Measurements from ENCODE around the gene ELAVL2.

ELAVL2 gene

DNA sequence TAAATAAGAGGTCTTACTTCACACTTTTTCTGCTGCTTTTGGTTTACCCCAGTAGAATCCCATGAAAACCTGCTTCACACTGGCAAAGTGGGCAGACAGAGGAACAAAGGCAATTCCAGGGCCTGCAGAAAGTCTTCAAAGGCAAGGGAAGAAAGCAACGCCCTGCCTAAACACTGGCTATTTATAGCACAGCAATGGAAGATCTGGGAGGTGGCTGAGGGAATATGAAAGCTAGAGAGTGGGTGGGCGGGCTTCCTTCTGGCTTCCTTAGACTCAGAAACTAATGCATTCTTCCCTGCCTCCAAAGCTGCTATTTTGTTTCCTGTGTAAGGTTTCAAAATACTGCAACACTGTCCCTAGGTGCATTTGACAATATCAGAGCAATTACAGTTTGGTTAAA, 46.8 kb downstream of the ELAVL2 start:
- H3K9me3 ChIP-seq (ENCODE audit: control extremely low read depth in 1 of 5, control insufficient read depth in 4 of 5, insufficient read depth in 2 of 5, low read depth in 1 of 5, low read length in 4 of 5) = no peaks in the 10 kb centered on the region
- no peaks in the 10 kb centered on the region for H3K4me1 ChIP-seq (ENCODE audit: control extremely low read depth in 1 of 4, control insufficient read depth in 4 of 4, insufficient read depth in 4 of 4, low read length in 3 of 4)
- ChIA-PET CTCF (no interaction called here), POLR2A (no interaction called here)
- no peak overlapping the region for H3K4me3 ChIP-seq (ENCODE audit: control insufficient read depth in 1 of 7, extremely low read depth in 1 of 7, insufficient read depth in 4 of 7, low read depth in 2 of 7, low read length in 6 of 7)
- no peak for DNase-seq
- WGBS (ENCODE audit: insufficient coverage) = 40% methylated on average over 1 of the region's 2 CpGs
- H3K27me3 ChIP-seq (replicated peaks in 2 of 5; ENCODE audit: control insufficient read depth in 4 of 5, insufficient read depth in 5 of 5, low read length in 4 of 5) = no peaks in the 10 kb centered on the region
- H3K27ac ChIP-seq (ENCODE audit: insufficient read depth in 1 of 2, low read depth in 1 of 2, low read length in 2 of 2, poor library complexity in 1 of 2, severe bottlenecking in 2 of 2) = no peak overlapping the region
- no peaks in the 10 kb centered on the region for H3K36me3 ChIP-seq (ENCODE audit: control insufficient read depth in 4 of 4, insufficient read depth in 4 of 4, low read length in 3 of 4)

DNA sequence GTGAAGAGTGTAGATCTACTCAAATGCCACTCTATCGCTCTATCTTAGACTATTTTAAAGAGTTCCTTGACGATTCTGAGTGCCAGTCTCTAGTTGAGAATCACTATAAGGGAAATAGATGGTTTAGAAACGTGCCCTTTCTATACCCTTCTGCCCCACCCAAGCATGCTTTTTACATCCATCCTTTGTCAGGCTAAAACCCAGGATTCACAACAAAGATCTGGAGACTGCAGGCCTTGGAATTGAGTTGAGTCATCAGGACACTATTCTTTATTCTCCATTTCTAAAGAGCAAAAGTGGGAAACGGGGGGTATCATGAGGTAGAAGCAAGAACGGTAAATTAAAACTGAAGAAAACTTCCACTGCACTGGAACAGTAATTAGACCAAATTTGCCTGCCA, 48.7 kb downstream of the ELAVL2 start:
- H3K4me1 ChIP-seq (ENCODE audit: control extremely low read depth in 1 of 4, control insufficient read depth in 4 of 4, insufficient read depth in 4 of 4, low read length in 3 of 4) = no peaks in the 10 kb centered on the region
- H3K4me3 ChIP-seq (ENCODE audit: control insufficient read depth in 1 of 7, extremely low read depth in 1 of 7, insufficient read depth in 4 of 7, low read depth in 2 of 7, low read length in 6 of 7) = no peak overlapping the region
- DNase-seq = no peak
- H3K9me3 ChIP-seq (ENCODE audit: control extremely low read depth in 1 of 5, control insufficient read depth in 4 of 5, insufficient read depth in 2 of 5, low read depth in 1 of 5, low read length in 4 of 5) = no peaks in the 10 kb centered on the region
- ChIA-PET POLR2A (no interaction called here), CTCF (no interaction called here)
- no peaks in the 10 kb centered on the region for H3K36me3 ChIP-seq (ENCODE audit: control insufficient read depth in 4 of 4, insufficient read depth in 4 of 4, low read length in 3 of 4)
- H3K27me3 ChIP-seq (replicated peaks in 2 of 5; ENCODE audit: control insufficient read depth in 4 of 5, insufficient read depth in 5 of 5, low read length in 4 of 5) = no peaks in the 10 kb centered on the region
- WGBS (ENCODE audit: insufficient coverage) = 100% methylated on average over 2 of the region's 5 CpGs
- no peak overlapping the region for H3K27ac ChIP-seq (ENCODE audit: insufficient read depth in 1 of 2, low read depth in 1 of 2, low read length in 2 of 2, poor library complexity in 1 of 2, severe bottlenecking in 2 of 2)

DNA sequence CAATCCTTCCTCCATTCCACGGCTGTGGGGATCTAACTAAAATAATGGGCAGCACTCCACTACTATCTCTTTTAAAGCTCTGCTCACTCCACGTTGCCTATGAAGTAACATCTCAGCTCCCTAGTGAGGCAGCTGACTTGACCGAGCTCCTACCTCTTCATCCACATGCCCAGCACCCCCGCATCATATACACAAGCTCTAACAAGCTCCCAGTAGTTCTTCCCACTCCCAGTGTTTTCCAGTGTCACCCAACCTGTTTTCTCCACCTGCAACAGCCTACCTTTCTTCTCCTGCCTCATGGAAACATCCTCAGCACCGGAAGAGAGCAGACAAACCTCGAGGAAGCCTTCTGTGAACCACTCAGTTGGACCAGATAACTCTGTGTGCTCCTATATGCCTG, 50.5 kb downstream of the ELAVL2 start:
- Histone ChIP-seq H3K27ac (ENCODE audit: insufficient read depth in 1 of 2, low read depth in 1 of 2, low read length in 2 of 2, poor library complexity in 1 of 2, severe bottlenecking in 2 of 2) (no peak overlapping the region), H3K4me3 (ENCODE audit: control insufficient read depth in 1 of 7, extremely low read depth in 1 of 7, insufficient read depth in 4 of 7, low read depth in 2 of 7, low read length in 6 of 7) (no peak overlapping the region), H3K36me3 (ENCODE audit: control insufficient read depth in 4 of 4, insufficient read depth in 4 of 4, low read length in 3 of 4) (no peaks in the 10 kb centered on the region), H3K9me3 (ENCODE audit: control extremely low read depth in 1 of 5, control insufficient read depth in 4 of 5, insufficient read depth in 2 of 5, low read depth in 1 of 5, low read length in 4 of 5) (no peaks in the 10 kb centered on the region), H3K27me3 (replicated peaks in 2 of 5; ENCODE audit: control insufficient read depth in 4 of 5, insufficient read depth in 5 of 5, low read length in 4 of 5) (no peaks in the 10 kb centered on the region), H3K4me1 (ENCODE audit: control extremely low read depth in 1 of 4, control insufficient read depth in 4 of 4, insufficient read depth in 4 of 4, low read length in 3 of 4) (no peaks in the 10 kb centered on the region)
- ChIA-PET POLR2A (no interaction called here), CTCF (no interaction called here)
- WGBS (ENCODE audit: insufficient coverage) = 90% methylated on average over 6 of the region's 6 CpGs
- no peak for DNase-seq

DNA sequence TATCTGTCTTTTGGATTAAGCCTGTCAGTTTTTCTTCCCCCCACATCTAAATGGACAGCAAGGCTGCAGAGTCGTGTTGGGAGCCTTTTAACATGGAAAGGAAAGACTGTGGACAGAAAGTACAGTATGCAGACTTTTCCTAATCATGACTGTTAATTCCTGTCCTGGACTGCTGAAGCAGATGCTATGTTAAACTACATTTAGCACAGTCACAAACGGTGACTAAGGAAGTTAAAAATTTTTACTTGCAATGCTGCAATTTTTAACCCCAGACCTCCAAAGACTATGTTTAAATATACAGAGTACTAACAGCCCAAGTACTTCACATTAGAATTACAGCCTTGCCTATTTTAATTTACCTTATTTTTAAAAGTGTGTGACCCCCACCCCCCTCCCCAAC, 51.8 kb downstream of the ELAVL2 start:
- Histone ChIP-seq H3K27me3 (replicated peaks in 2 of 5; ENCODE audit: control insufficient read depth in 4 of 5, insufficient read depth in 5 of 5, low read length in 4 of 5) (no peaks in the 10 kb centered on the region), H3K4me3 (ENCODE audit: control insufficient read depth in 1 of 7, extremely low read depth in 1 of 7, insufficient read depth in 4 of 7, low read depth in 2 of 7, low read length in 6 of 7) (no peak overlapping the region), H3K9me3 (ENCODE audit: control extremely low read depth in 1 of 5, control insufficient read depth in 4 of 5, insufficient read depth in 2 of 5, low read depth in 1 of 5, low read length in 4 of 5) (no peaks in the 10 kb centered on the region), H3K36me3 (ENCODE audit: control insufficient read depth in 4 of 4, insufficient read depth in 4 of 4, low read length in 3 of 4) (no peaks in the 10 kb centered on the region), H3K4me1 (ENCODE audit: control extremely low read depth in 1 of 4, control insufficient read depth in 4 of 4, insufficient read depth in 4 of 4, low read length in 3 of 4) (no peaks in the 10 kb centered on the region), H3K27ac (ENCODE audit: insufficient read depth in 1 of 2, low read depth in 1 of 2, low read length in 2 of 2, poor library complexity in 1 of 2, severe bottlenecking in 2 of 2) (no peak overlapping the region)
- ChIA-PET CTCF (no interaction called here), POLR2A (no interaction called here)
- no peak for DNase-seq
- no CpG with 5 or more reads among the region's 2 CpGs for WGBS (ENCODE audit: insufficient coverage)

DNA sequence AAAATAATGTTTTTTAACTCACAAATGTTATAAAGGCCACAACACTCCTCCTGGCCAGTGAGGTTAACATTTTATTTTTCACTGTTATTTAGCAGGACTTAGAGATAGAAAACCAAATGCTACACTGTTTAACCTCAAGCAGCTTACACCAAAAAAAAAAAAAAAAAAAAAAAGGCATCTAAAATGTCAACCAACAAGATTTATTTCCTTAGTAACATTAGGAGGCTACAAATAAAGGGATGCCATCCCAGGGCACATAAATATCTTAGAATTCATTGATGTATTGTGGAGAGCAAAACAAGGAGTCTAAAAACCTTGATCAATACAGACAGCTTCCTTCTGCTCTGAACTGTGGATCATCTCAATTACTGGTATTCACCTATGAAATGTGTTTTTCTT, 53.7 kb downstream of the ELAVL2 start:
- no peaks in the 10 kb centered on the region for H3K9me3 ChIP-seq (ENCODE audit: control extremely low read depth in 1 of 5, control insufficient read depth in 4 of 5, insufficient read depth in 2 of 5, low read depth in 1 of 5, low read length in 4 of 5)
- ChIA-PET POLR2A (no interaction called here), CTCF (no interaction called here)
- no peaks in the 10 kb centered on the region for H3K27me3 ChIP-seq (replicated peaks in 2 of 5; ENCODE audit: control insufficient read depth in 4 of 5, insufficient read depth in 5 of 5, low read length in 4 of 5)
- no peak overlapping the region for H3K4me3 ChIP-seq (ENCODE audit: control insufficient read depth in 1 of 7, extremely low read depth in 1 of 7, insufficient read depth in 4 of 7, low read depth in 2 of 7, low read length in 6 of 7)
- no peaks in the 10 kb centered on the region for H3K36me3 ChIP-seq (ENCODE audit: control insufficient read depth in 4 of 4, insufficient read depth in 4 of 4, low read length in 3 of 4)
- DNase-seq = no peak
- H3K4me1 ChIP-seq (ENCODE audit: control extremely low read depth in 1 of 4, control insufficient read depth in 4 of 4, insufficient read depth in 4 of 4, low read length in 3 of 4) = no peaks in the 10 kb centered on the region
- no peak overlapping the region for H3K27ac ChIP-seq (ENCODE audit: insufficient read depth in 1 of 2, low read depth in 1 of 2, low read length in 2 of 2, poor library complexity in 1 of 2, severe bottlenecking in 2 of 2)

DNA sequence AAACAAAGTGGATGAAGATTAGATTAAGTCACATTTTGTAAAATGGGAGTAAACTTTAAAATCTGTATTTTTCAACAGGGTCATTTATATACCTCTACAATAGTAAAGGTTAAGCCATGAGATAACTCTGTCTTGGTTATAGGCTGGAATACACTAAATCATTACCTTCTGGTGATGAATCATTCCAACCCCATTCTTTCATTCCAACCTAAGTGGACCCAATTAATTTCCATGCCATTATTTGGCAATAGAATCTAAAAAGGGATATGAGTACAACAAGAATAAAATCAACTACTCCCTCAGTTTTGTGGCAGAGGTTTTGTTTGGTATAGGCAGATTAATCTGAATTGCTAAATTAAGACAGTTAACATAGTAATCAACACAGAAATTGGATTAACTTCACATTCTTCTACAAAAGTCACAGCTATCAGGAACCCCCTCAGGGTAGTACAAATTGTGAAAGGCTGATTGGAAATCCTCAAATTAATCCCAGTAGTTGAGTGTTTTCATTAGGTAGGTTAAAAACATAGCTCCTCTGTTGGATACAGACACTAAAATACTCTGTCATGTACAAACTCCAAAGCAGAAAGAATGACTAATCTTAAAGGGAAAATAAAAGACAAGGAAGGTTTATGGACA, 54.2 kb downstream of the ELAVL2 start:
- no peaks in the 10 kb centered on the region for H3K36me3 ChIP-seq (ENCODE audit: control insufficient read depth in 4 of 4, insufficient read depth in 4 of 4, low read length in 3 of 4)
- H3K27ac ChIP-seq (ENCODE audit: insufficient read depth in 1 of 2, low read depth in 1 of 2, low read length in 2 of 2, poor library complexity in 1 of 2, severe bottlenecking in 2 of 2) = no peak overlapping the region
- no peaks in the 10 kb centered on the region for H3K9me3 ChIP-seq (ENCODE audit: control extremely low read depth in 1 of 5, control insufficient read depth in 4 of 5, insufficient read depth in 2 of 5, low read depth in 1 of 5, low read length in 4 of 5)
- ChIA-PET CTCF (no interaction called here), POLR2A (no interaction called here)
- no peak for DNase-seq
- no peak overlapping the region for H3K4me3 ChIP-seq (ENCODE audit: control insufficient read depth in 1 of 7, extremely low read depth in 1 of 7, insufficient read depth in 4 of 7, low read depth in 2 of 7, low read length in 6 of 7)
- H3K4me1 ChIP-seq (ENCODE audit: control extremely low read depth in 1 of 4, control insufficient read depth in 4 of 4, insufficient read depth in 4 of 4, low read length in 3 of 4) = no peaks in the 10 kb centered on the region
- H3K27me3 ChIP-seq (replicated peaks in 2 of 5; ENCODE audit: control insufficient read depth in 4 of 5, insufficient read depth in 5 of 5, low read length in 4 of 5) = no peaks in the 10 kb centered on the region

DNA sequence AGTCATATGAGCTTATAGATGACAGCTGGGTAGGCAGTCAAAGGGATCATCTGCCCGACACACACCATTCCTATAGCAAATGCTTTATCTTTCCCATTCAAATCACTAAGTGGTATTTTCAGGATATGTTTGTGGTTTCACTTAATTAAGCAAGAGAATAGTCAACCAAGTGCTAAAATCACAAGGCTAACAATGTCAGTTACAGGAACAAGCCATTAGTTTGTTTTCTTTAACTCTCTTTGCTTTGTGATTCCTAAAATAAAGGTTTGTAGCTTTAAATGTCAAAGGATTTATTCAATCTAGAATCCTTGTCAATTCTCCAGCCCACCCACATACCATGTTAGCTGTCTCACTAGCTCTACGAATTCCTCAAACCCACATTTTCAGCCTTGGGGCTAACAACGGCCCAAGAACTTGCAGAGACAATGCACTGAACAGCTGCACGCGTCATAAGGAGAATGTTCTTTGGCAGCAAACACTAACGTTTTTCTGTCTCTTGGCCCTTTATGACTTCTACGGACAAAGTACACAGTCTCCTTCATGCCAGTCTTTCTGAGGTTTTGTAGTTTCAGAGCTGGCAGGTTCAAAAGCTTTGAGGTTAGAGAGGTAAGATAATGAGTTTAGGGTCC, 56.6 kb downstream of the ELAVL2 start:
- ChIA-PET POLR2A (no interaction called here), CTCF (no interaction called here)
- Histone ChIP-seq H3K27ac (ENCODE audit: insufficient read depth in 1 of 2, low read depth in 1 of 2, low read length in 2 of 2, poor library complexity in 1 of 2, severe bottlenecking in 2 of 2) (no peak overlapping the region), H3K36me3 (ENCODE audit: control insufficient read depth in 4 of 4, insufficient read depth in 4 of 4, low read length in 3 of 4) (no peaks in the 10 kb centered on the region), H3K4me1 (ENCODE audit: control extremely low read depth in 1 of 4, control insufficient read depth in 4 of 4, insufficient read depth in 4 of 4, low read length in 3 of 4) (no peaks in the 10 kb centered on the region), H3K9me3 (ENCODE audit: control extremely low read depth in 1 of 5, control insufficient read depth in 4 of 5, insufficient read depth in 2 of 5, low read depth in 1 of 5, low read length in 4 of 5) (no peaks in the 10 kb centered on the region), H3K4me3 (ENCODE audit: control insufficient read depth in 1 of 7, extremely low read depth in 1 of 7, insufficient read depth in 4 of 7, low read depth in 2 of 7, low read length in 6 of 7) (no peak overlapping the region), H3K27me3 (replicated peaks in 2 of 5; ENCODE audit: control insufficient read depth in 4 of 5, insufficient read depth in 5 of 5, low read length in 4 of 5) (no peaks in the 10 kb centered on the region)
- DNase-seq = no peak
- WGBS (ENCODE audit: insufficient coverage) = 86% methylated on average over 6 of the region's 7 CpGs
